ENCODE results near the gene MRPL41. TPM values are rescaled to one million over a fixed set of nuclear protein-coding genes. Genes with fewer than 3 reads are reported as not detected.
"Not testable (repeated sequence)": the region's sequence is repeated elsewhere in the genome, so short reads cannot be mapped to it uniquely, and the experiment has no call there.

The MRPL41 gene
- polyA plus RNA-seq, 12 donors, result 15.2 to 30.8 (median 18.1) TPM; not detected in 1

GRCh38 chr9:137580954-137581322 lies 29.3 kb downstream of the MRPL41 start:
- no peak for DNase-seq

GRCh38 chr9:137581361-137582285 lies 29.9 kb downstream of the MRPL41 start:
- DNase-seq, result no peak

GRCh38 chr9:137582286-137582860 lies 30.7 kb downstream of the MRPL41 start:
- DNase-seq, result no peak

GRCh38 chr9:137583347-137583746 lies 31.7 kb downstream of the MRPL41 start:
- no peak for DNase-seq

GRCh38 chr9:137583957-137584356 lies 32.3 kb downstream of the MRPL41 start:
- no peak for DNase-seq

GRCh38 chr9:137586854-137587253 lies 35.2 kb downstream of the MRPL41 start:
- no peak for DNase-seq

GRCh38 chr9:137588311-137588710 lies 36.6 kb downstream of the MRPL41 start:
- DNase-seq, result no peak

- no peak for DNase-seq
Measured at GRCh38 chr9:137588891-137589290, 37.2 kb downstream of the MRPL41 start.

DNA sequence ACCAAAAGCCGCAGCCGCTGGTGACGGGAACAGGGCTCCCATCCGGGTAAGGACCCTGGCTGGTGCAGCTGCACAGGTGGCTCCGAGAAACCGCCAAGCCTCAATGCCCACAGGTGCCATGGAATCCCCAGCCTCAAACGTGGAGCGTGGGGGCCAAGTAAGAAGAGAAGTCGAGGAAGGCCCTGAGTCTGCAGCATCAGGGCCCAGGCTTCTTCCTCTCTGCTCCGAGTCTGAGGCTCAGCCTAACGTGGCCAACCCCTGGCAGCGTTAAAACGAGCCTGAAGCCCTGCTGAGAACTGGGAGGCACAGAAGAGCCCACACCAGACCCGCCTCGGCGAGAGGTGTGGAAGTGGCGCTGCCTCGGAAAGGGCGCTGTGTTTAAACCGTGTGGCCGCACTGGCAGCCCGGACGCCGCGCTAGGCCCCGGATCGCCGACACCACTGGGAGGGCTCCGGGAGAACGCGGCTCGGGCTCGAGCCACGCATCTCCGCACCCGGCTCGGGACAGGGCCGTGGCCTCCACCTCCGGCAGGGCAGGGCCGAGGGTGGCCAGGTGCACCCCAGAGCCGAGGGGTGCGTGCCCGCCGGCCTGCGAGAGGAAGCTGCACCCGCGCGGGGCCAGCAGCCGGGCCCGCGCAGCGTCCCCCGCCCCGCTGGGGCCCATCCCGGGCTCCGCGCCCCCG lies 37.9 kb downstream of the MRPL41 start:
- no peak for DNase-seq

DNA sequence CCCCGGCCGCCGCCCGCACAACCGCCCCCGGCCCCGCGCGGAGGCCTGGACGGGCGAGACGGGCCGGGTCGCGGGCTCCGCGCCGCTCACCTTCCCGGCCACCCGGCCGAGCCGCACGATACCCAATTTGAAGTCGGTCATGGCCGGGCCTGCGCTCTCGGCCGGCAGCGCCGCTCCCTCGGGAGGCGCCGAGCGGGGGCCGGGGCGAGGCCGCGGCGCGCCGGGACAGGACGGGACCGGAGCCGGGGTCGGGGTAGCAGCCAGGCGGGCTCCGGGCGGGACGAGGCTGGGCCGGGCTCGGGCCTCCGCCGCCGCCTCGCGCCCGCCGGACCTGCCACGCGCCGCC lies 38.4 kb downstream of the MRPL41 start:
- no peak for DNase-seq

- peak; percentile 86 for DNase-seq
Measured at GRCh38 chr9:137590469-137591383, 39.0 kb downstream of the MRPL41 start, which contains the start of gene ZMYND19. ZMYND19 (minus strand) TSS chr9:137590512; CDS start chr9:137590263, 249 bp downstream.

DNA sequence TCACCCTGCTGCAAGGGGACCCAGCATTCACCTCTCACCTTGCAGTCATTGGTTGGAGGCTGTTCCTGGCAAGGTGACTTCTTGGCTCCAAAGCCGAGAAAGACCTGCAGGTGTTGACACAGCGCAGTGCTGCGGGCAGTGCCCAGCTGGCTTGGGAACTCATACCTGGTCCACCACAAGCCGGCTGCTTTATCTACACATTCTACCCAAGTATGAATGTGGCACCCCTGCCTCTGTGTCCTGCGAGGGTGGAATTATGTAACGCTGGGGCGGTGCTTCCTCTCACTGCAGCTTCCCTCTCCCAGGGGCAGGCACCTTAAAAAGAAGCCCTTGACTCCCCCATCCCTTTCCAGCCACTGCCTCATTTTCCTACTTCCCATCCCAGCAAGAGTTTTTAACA lies 41.1 kb downstream of the MRPL41 start:
- DNase-seq, result no peak

- DNase-seq, result no peak
Measured at GRCh38 chr9:137593176-137593575, 41.5 kb downstream of the MRPL41 start.

DNA sequence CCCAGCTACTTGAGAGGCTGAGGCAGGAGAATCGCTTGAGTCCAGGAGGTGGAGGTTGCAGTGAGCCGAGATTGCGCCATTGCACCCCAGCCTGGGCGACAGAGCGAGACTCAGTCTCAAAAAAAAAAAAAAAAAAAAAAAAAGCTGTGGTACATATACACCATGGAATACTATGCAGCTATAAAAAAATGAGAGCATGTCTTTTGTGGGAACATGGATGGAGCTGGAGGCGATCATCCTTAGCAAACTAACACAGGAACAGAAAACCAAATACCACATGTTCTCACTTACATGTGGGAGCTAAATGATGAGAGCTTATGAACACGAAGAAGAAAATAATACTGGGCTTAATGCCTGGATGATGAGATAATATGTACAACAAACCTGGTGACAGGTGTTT lies 44.9 kb downstream of the MRPL41 start:
- DNase-seq, result not testable (repeated sequence)

DNA sequence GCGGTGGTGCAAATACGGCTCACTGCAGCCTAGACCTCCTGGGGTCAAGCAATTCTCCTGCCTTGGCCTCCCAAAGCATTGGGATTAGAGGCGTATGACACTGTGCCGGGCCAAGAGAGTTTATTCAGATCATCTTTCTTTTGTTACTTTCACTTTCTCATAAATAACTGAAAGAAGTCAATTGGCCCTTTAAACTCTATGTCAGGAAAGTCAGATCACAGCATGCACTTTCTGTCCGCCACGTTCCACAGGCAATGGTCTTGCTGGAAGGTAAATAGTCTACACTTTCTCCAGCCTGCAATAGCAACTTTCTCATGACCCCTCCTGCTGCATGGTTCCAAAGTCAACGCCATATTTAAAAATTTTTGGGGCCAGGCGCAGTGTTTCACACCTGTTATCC lies 47.3 kb downstream of the MRPL41 start:
- no peak for DNase-seq

Other genes with a start within 250 kb of the MRPL41 start
- 10 to 100 TPM in 2 of 12 donors, 1 to 10 TPM in 9, not detected in 1; 2.6 to 28.7 (median 4.3) TPM for gene NRARP, start 249.6 kb upstream of the MRPL41 start, polyA plus RNA-seq (ENCODE audit: insufficient read length in 12 of 12)
- 10 to 100 TPM in 8 of 12 donors, 1 to 10 TPM in 3, not detected in 1; 6.7 to 21.6 (median 11.6) TPM for gene EXD3, start 128.7 kb upstream of the MRPL41 start, polyA plus RNA-seq (ENCODE audit: insufficient read length in 12 of 12)
- gene NOXA1, start 128.5 kb upstream of the MRPL41 start, polyA plus RNA-seq (ENCODE audit: insufficient read length in 12 of 12), result 1 to 10 TPM in 10 of 12 donors, not detected in 2; 1.4 to 3.1 (median 2.4) TPM
- gene ENTPD8, start 110.5 kb upstream of the MRPL41 start, polyA plus RNA-seq (ENCODE audit: insufficient read length in 12 of 12), result 1 to 10 TPM in 1 of 12 donors, under 1 TPM in 10, not detected in 1; 0.11 to 6.2 (median 0.34) TPM
- gene NSMF, start 92.5 kb upstream of the MRPL41 start, polyA plus RNA-seq (ENCODE audit: insufficient read length in 12 of 12), result 10 to 100 TPM in 11 of 12 donors, not detected in 1; 13.4 to 40.8 (median 17.9) TPM
- gene PNPLA7, start 1.5 kb upstream of the MRPL41 start, polyA plus RNA-seq (ENCODE audit: insufficient read length in 12 of 12), result 1 to 10 TPM in 11 of 12 donors, not detected in 1; 1.3 to 4.6 (median 2.9) TPM
- gene DPH7, start 27.0 kb downstream of the MRPL41 start, polyA plus RNA-seq (ENCODE audit: insufficient read length in 12 of 12), result 10 to 100 TPM in 11 of 12 donors, not detected in 1; 19.6 to 38.7 (median 28.8) TPM
- 10 to 100 TPM in 11 of 12 donors, not detected in 1; 13.0 to 23.9 (median 17.6) TPM for gene ZMYND19, start 38.6 kb downstream of the MRPL41 start, polyA plus RNA-seq (ENCODE audit: insufficient read length in 12 of 12)
- gene ARRDC1, start 53.8 kb downstream of the MRPL41 start, polyA plus RNA-seq (ENCODE audit: insufficient read length in 12 of 12), result 10 to 100 TPM in 11 of 12 donors, not detected in 1; 18.7 to 71.0 (median 33.4) TPM
- 10 to 100 TPM in 11 of 12 donors, not detected in 1; 36.6 to 71.7 (median 43.4) TPM for gene EHMT1, start 67.1 kb downstream of the MRPL41 start, polyA plus RNA-seq (ENCODE audit: insufficient read length in 12 of 12)

Data from muscle of arm (tissue), 12 donors.